Uterus (tissue), 4 donors: ENCODE data around the gene MAP3K12. TPM values are rescaled to one million over a fixed set of nuclear protein-coding genes. Genes with fewer than 3 reads are reported as not detected.

Source experiments
- DNase-seq, 2 donors: peaks; one replicate each; pipeline ENCODE4 v3.0.0-alpha.2; 2019 to 2020
- H3K27ac ChIP-seq, 2 donors: fragments of 200-600 bp; sonication (generic); 1 replicate in 1 of 2; 2 replicates in 1 of 2; pipeline ENCODE4 v1.5.1; 2016 to 2018
- H3K27me3 ChIP-seq, 2 donors: fragments of 200-600 bp; sonication (generic); one replicate each; pipeline ENCODE4 v1.5.1; 2018 to 2019; ENCODE audit warnings: control low read depth in 1 of 2
- H3K36me3 ChIP-seq, 2 donors: fragments of 200-600 bp; sonication (generic); one replicate each; pipeline ENCODE4 v1.5.1; 2019; ENCODE audit warnings: control low read depth in 1 of 2
- H3K4me1 ChIP-seq, 2 donors: fragments of 200-600 bp; sonication (generic); one replicate each; pipeline ENCODE4 v1.5.1; 2018 to 2019; ENCODE audit warnings: control low read depth in 1 of 2
- H3K4me3 ChIP-seq, 2 donors: fragments of 200-600 bp; sonication (generic); 1 replicate in 1 of 2; 2 replicates in 1 of 2; pipeline ENCODE4 v1.5.1; 2018 to 2019; ENCODE audit warnings: mild to moderate bottlenecking in 1 of 2
- H3K9me3 ChIP-seq, 2 donors: fragments of 200-600 bp; sonication (generic); one replicate each; pipeline ENCODE4 v1.5.1; 2019; ENCODE audit warnings: control low read depth in 1 of 2
- POLR2A ChIP-seq, 2 donors: fragments of 450-650 bp; IDR thresholded peaks; one replicate each; pipeline ENCODE4 v1.6.1; 2016; ENCODE audit warnings: antibody characterized with exemption in 2 of 2, mild to moderate bottlenecking in 1 of 2, moderate library complexity in 1 of 2
- intact Hi-C: fragments of 100-400 bp; cut with DNase I; formaldehyde crosslinking; loops from one replicate; pipeline ENCODE4 v1.15.1; 2023; ENCODE audit warnings: low total_unique reads
- total RNA-seq, 4 donors: library from RNA; depleted of rRNA in 3 of 4; stranded (reverse); fragments of >200 nt in 3 of 4; gene quantifications; one replicate each; pipeline versions ENCODE4 v1.1.0 to v1.2.4, GENCODE V29; 2014 to 2023
- TF ChIP-seq, protein P1 (sequence below), 4 experiments: fragments of 200-600 bp in 2 of 4; fragments of 450-650 bp in 2 of 4; sonication (generic) in 2 of 4; IDR thresholded peaks; one replicate each; pipeline ENCODE4 v1.5.1; 2016 to 2019; ENCODE audit warnings: antibody characterized with exemption in 4 of 4, mild to moderate bottlenecking in 2 of 4, moderate library complexity in 1 of 4
- donor health status: DM: yes; HTN: yes; CAD: no.

MAP3K12 gene
- total RNA-seq, 4 donors from 2014 or later, result 13.8 to 65.8 (median 34.7) TPM

GRCh38 chr12:53456654-53457366 lies 42.4 kb downstream of the MAP3K12 start:
- Histone ChIP-seq H3K4me1 (peaks cover 4 to 12% of the 10 kb centered on the region in 2 donors), H3K36me3 (no peaks in the 10 kb centered on the region), H3K4me3 (no peak overlapping the region), H3K9me3 (no peaks in the 10 kb centered on the region), H3K27me3 (no peaks in the 10 kb centered on the region), H3K27ac (no peak overlapping the region)
- DNase-seq, result no peak
- intact Hi-C loops, result loop anchor here (10.0 kb wide), 1 partner anchor 48 kb away; the partner anchor contains the start of genes NPFF and TARBP2
- no peak for TF ChIP-seq POLR2A (IDR thresholded peaks at IDR 0.05)
- TF ChIP-seq, protein P1, sequence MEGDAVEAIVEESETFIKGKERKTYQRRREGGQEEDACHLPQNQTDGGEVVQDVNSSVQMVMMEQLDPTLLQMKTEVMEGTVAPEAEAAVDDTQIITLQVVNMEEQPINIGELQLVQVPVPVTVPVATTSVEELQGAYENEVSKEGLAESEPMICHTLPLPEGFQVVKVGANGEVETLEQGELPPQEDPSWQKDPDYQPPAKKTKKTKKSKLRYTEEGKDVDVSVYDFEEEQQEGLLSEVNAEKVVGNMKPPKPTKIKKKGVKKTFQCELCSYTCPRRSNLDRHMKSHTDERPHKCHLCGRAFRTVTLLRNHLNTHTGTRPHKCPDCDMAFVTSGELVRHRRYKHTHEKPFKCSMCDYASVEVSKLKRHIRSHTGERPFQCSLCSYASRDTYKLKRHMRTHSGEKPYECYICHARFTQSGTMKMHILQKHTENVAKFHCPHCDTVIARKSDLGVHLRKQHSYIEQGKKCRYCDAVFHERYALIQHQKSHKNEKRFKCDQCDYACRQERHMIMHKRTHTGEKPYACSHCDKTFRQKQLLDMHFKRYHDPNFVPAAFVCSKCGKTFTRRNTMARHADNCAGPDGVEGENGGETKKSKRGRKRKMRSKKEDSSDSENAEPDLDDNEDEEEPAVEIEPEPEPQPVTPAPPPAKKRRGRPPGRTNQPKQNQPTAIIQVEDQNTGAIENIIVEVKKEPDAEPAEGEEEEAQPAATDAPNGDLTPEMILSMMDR (IDR thresholded peaks at IDR 0.05), result no peak

DNA sequence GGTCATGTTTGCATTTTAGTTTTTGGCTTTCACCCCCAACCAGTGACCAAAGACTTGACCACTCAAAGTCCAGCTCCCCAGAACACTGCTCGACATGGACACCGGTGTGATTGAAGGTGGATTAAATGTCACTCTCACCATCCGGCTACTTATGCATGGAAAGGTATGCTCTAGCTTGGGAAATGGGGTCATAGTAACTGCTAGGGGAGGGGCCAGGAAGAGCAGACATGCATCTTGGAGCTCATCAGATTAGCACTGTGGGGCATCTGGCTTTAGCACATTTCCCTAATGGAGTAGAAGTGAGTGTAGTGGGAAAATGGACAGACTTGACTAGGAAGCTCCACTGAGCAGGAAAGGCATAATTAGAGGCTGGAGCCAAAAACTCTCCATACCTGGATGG lies 44.6 kb downstream of the MAP3K12 start:
- Histone ChIP-seq H3K4me1 (peaks cover 4 to 12% of the 10 kb centered on the region in 2 donors), H3K27me3 (no peaks in the 10 kb centered on the region), H3K27ac (no peak overlapping the region), H3K9me3 (no peaks in the 10 kb centered on the region), H3K36me3 (no peaks in the 10 kb centered on the region), H3K4me3 (no peak overlapping the region)
- intact Hi-C loops, result loop anchor here (10.0 kb wide), 1 partner anchor 50 kb away; the partner anchor contains the start of genes NPFF and TARBP2
- no peak for DNase-seq
- TF ChIP-seq POLR2A (IDR thresholded peaks at IDR 0.05), result no peak
- TF ChIP-seq, protein P1 (IDR thresholded peaks at IDR 0.05), result no peak

- Histone ChIP-seq H3K9me3 (no peaks in the 10 kb centered on the region), H3K27ac (peak overlapping the region in 1 of 2 donors; percentile 98), H3K27me3 (no peaks in the 10 kb centered on the region), H3K36me3 (no peaks in the 10 kb centered on the region), H3K4me3 (peak overlapping the region in 1 of 2 donors; percentile 61), H3K4me1 (peaks cover 4 to 12% of the 10 kb centered on the region in 2 donors)
- intact Hi-C loops, result loop anchor here (10.0 kb wide), 1 partner anchor 51 kb away; the partner anchor contains the start of genes NPFF and TARBP2
- no peak for DNase-seq
- TF ChIP-seq POLR2A (IDR thresholded peaks at IDR 0.05), result no peak
- TF ChIP-seq, protein P1 (IDR thresholded peaks at IDR 0.05), result no peak
Measured at GRCh38 chr12:53453953-53454640, 45.2 kb downstream of the MAP3K12 start.

DNA sequence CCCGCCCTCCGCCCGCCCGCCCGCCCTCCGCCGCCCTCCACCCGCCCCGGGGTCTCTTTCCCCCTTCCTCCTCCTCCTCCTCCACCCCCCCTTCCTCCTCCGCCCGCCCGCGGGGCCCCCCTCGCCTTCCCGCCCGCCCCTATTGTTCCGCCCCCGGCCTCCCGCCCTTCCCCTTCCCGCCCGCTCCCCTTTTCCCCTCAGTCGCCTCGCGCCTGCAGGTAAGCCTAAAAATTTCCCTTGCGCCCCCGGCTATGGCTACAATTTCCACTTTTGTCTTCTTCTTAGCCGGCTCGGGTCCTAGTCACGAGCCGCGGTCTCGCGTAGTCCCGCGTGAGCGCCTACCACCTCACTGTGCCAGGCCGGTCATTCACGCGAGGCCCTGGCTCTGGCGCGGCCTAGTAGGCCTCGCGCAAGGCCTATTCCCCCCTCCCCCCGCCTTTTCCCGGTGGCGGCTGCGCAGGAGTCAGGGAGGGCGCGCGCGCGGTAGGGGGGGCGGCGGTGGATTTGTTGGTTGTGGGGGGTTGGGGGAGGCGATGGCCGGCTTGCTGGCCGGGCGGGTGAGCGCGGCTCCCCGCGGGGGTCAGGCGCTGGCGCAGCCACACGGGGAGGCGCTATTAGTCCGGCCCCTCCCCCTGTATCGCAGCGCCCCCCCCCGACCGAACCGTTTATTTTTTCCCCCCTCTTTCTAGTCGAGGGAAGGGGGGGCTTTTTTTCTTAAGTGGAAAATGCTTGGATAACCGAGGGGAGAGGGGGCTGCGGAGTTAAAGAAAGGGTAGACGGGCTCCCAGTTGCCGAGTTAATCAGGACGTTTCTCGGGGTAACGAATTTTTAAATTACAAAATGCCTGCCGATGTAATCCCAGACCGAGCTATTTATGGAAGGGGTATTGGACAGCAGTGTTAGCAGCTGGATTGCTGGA lies 46.8 kb downstream of the MAP3K12 start:
- Histone ChIP-seq H3K36me3 (no peaks in the 10 kb centered on the region), H3K27ac (peak overlapping the region; percentile 94 to 98), H3K4me1 (peaks cover 4 to 12% of the 10 kb centered on the region in 2 donors), H3K9me3 (no peaks in the 10 kb centered on the region), H3K4me3 (peak overlapping the region; percentile 61 to 80), H3K27me3 (no peaks in the 10 kb centered on the region)
- TF ChIP-seq, protein P1 (IDR thresholded peaks at IDR 0.05), result peak in 2 of 4 experiments; percentile 41 to 53
- peak in 1 of 2 donors; percentile 21 for TF ChIP-seq POLR2A (IDR thresholded peaks at IDR 0.05)
- DNase-seq, result peak; percentile 87 to 89
- intact Hi-C loops, result loop anchor here (10.0 kb wide), 1 partner anchor 52 kb away; the partner anchor contains the start of genes NPFF and TARBP2
